Inflammatory macrophage (primary cell): ENCODE results near the gene FLT3LG.

ENCODE experiments used
- DNase-seq, 2 donors: peaks; one replicate each; pipeline ENCODE4 v3.0.0-alpha.2; 2020 to 2022
- total RNA-seq, 18 experiments: gene quantifications; one replicate each; lab custom pipeline; 2026; ENCODE audit warnings: mixed read lengths in 6 of 18, inconsistent platforms in 2 of 18; lab: John Stamatoyannopoulos, UW

Gene FLT3LG
- 0 to 0.37 (median 0.09) reads per million in 18 experiments for total RNA-seq

- peak; percentile 69 to 70 for DNase-seq
Measured at GRCh38 chr19:49473868-49474541, at the start of gene FLT3LG. Gene FLT3LG, plus strand, starts transcription at chr19:49474215. Its CDS starts 425 bp downstream, at chr19:49474640.

GRCh38 chr19:49425178-49425577, 48.8 kb upstream of the FLT3LG start, which contains the start of gene GFY:
Gene GFY, plus strand, starts transcription at chr19:49425388. Its CDS starts 1,043 bp downstream, at chr19:49426431.
- no peak for DNase-seq

- no peak for DNase-seq
Measured at GRCh38 chr19:49425922-49426592, 48.0 kb upstream of the FLT3LG start.

- DNase-seq = no peak
Measured at GRCh38 chr19:49427339-49427738, 46.7 kb upstream of the FLT3LG start.

- DNase-seq = no peak
Measured at GRCh38 chr19:49427855-49428546, 46.0 kb upstream of the FLT3LG start.

- no peak for DNase-seq
Measured at GRCh38 chr19:49428547-49429451, 45.2 kb upstream of the FLT3LG start.

- no peak for DNase-seq
Measured at GRCh38 chr19:49430172-49430677, 43.8 kb upstream of the FLT3LG start.

- DNase-seq = peak; percentile 4 to 27
Measured at GRCh38 chr19:49430678-49431329, 43.2 kb upstream of the FLT3LG start.

- DNase-seq = no peak
Measured at GRCh38 chr19:49431330-49431749, 42.7 kb upstream of the FLT3LG start.

GRCh38 chr19:49432141-49433073, 41.6 kb upstream of the FLT3LG start:
- no peak for DNase-seq

- no peak for DNase-seq
Measured at GRCh38 chr19:49433240-49433901, 40.6 kb upstream of the FLT3LG start.

GRCh38 chr19:49434907-49435583, 39.0 kb upstream of the FLT3LG start:
- no peak for DNase-seq

GRCh38 chr19:49435670-49436069, 38.3 kb upstream of the FLT3LG start:
- no peak for DNase-seq

- no peak for DNase-seq
Measured at GRCh38 chr19:49436381-49437017, 37.5 kb upstream of the FLT3LG start.

GRCh38 chr19:49437231-49437630, 36.8 kb upstream of the FLT3LG start:
- no peak for DNase-seq

- DNase-seq = no peak
Measured at GRCh38 chr19:49438261-49438660, 35.8 kb upstream of the FLT3LG start.

- DNase-seq = no peak
Measured at GRCh38 chr19:49439836-49440235, 34.2 kb upstream of the FLT3LG start.

GRCh38 chr19:49440439-49441209, 33.4 kb upstream of the FLT3LG start:
- DNase-seq = no peak
